GM06990 (cell line): ENCODE results near the gene TENM4.

Experiments used
- DNase-seq: peaks from one replicate; pipeline ENCODE4 v3.0.0-alpha.2; 2011; ENCODE audit not compliant: insufficient read length; ENCODE audit errors: extremely low read depth
- H3K27me3 ChIP-seq: replicated peaks from 2 replicates; pipeline ENCODE4 v1.6.0; 2011; ENCODE audit warnings: low read length; ENCODE audit not compliant: control insufficient read depth, insufficient read depth
- H3K36me3 ChIP-seq: 2 replicates; pipeline ENCODE4 v1.5.1; 2011; ENCODE audit warnings: low read length; ENCODE audit not compliant: control insufficient read depth, insufficient read depth
- H3K4me3 ChIP-seq: replicated peaks from 2 replicates; pipeline ENCODE4 v1.5.1; 2011; ENCODE audit warnings: low read depth, mild to moderate bottlenecking, control low read depth, low read length
- CTCF ChIP-seq: IDR thresholded peaks from 2 replicates; pipeline ENCODE4 v1.5.1; 2011; ENCODE audit warnings: low read length, control low read depth, mild to moderate bottlenecking, inconsistent platforms; ENCODE audit not compliant: insufficient read depth, poor library complexity, severe bottlenecking

Gene TENM4

GRCh38 chr11:78656984-78657383, 783.8 kb downstream of the TENM4 start:
- Histone ChIP-seq H3K4me3 (no peak overlapping the region), H3K27me3 (no peaks in the 10 kb centered on the region)
- TF ChIP-seq CTCF: no peak

DNA sequence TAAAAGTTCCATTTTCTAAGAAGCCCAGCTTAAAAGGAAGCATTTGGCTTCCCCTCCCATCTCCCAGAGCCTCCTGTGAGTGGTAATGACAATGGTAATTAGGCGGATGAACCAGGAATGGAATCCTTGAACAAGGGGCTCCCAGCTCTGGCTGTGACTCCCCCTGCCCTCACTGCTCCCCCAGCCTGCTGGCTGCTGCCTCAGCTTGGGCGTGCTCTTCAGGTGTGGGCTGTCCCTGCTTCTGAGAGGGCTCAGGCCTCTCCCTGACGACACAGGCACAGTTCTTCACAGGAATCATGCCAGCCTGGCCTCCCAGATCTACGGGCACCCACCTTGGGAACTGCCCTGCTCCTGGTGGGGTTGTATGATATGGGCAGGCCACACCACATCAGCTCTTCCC, 784.5 kb downstream of the TENM4 start:
- no peaks in the 10 kb centered on the region for H3K36me3 ChIP-seq
- DNase-seq: no peak

More at GRCh38 chr11:78656984-78657383, 783.8 kb downstream of the TENM4 start:
- H3K36me3 ChIP-seq: no peaks in the 10 kb centered on the region
- no peak for DNase-seq

DNA sequence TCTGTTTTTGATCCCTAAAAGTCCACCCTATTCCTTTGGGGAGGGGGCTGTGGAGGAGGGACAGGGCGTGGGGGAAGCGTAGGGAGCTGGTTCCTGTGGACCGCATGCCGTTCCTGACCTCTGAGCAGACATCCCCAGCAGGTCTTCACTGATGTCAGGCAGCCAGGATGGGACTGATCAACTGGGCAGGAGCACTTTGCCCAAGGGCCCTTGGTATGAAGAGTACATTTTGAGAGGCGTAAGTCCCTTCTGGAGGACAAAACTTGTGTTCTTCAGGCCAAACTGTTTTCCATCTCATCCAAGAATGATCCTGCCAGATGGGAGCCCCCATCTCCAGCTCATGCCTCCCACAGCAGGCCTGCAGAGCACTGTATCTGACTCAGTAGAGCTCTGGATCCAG, 785.3 kb downstream of the TENM4 start:
- Histone ChIP-seq H3K27me3 (no peaks in the 10 kb centered on the region), H3K36me3 (no peaks in the 10 kb centered on the region), H3K4me3 (no peak overlapping the region)
- no peak for TF ChIP-seq CTCF
- no peak for DNase-seq

More for the DNA sequence above, 784.5 kb downstream of the TENM4 start:
- Histone ChIP-seq H3K4me3 (no peak overlapping the region), H3K27me3 (no peaks in the 10 kb centered on the region)
- TF ChIP-seq CTCF: no peak

GRCh38 chr11:78654866-78655265, 786.0 kb downstream of the TENM4 start:
- no peak for DNase-seq
- H3K4me3 ChIP-seq: no peak overlapping the region
- H3K27me3 ChIP-seq: no peaks in the 10 kb centered on the region; the same call in 1 of the 2 replicates
- no peaks in the 10 kb centered on the region for H3K36me3 ChIP-seq
- TF ChIP-seq CTCF: no peak

DNA sequence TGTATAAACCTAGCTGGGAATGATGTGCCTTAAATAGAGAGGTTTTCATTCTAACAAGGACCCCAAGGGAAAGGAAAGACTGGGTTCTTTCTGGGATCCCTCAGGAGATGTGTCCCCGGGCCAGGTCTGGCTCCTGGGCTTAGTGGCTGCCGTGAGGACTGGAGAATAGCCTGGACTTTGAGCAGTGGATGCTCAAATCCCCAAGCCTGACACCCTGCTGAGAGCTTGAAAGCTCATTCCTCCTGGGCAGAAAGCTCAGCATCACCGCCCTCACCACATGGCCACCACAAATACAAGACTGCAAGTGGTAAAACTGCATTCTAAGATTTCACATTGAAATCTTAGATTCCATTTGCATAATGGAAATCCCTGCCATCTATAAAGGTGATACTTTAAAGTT, 786.8 kb downstream of the TENM4 start:
- H3K36me3 ChIP-seq: no peaks in the 10 kb centered on the region
- DNase-seq: no peak
- no peak overlapping the region for H3K4me3 ChIP-seq

More for the DNA sequence above, 786.8 kb downstream of the TENM4 start:
- H3K27me3 ChIP-seq: no peaks in the 10 kb centered on the region; the same call in none of the 2 replicates
- no peak for TF ChIP-seq CTCF
